ENCODE measurements around the gene EXOC3.
"Not testable (repeated sequence)": the region's sequence is repeated elsewhere in the genome, so short reads cannot be mapped to it uniquely, and the experiment has no call there.

GRCh38 chr5:486597-486996 lies 43.6 kb downstream of the EXOC3 start:
- not testable (repeated sequence) for TF ChIP-seq CTCF, POLR2A (IDR thresholded peaks at IDR 0.05)
